GM21515 (cell line): ENCODE data around the gene CD27.
"Not testable (repeated sequence)": the region's sequence is repeated elsewhere in the genome, so short reads cannot be mapped to it uniquely, and the experiment has no call there.

Source experiments
- ATAC-seq: cut with Tn5 transposase; IDR thresholded peaks from one replicate; pipeline ENCODE4 v1.9.1; 2021; ENCODE audit not compliant: unreplicated experiment

The CD27 gene

DNA sequence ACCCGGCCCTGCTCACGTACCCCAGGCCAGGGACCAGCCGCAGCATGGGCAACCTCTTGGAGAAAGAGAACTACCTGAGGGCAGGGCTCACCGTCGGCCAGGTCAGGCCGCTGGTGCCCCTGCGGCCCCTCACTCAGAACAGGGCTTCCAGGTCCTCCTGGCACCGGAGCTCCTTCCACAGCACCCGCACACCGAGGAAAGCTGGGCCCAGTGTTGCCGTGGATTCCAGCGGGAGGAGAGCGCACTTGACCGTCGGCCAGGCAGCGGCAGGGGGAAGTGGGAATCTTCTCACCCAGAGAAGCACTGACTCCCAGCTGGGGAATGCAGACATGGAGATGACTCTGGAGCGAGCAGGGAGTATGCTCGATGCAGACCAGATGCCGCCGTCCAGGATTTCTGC lies 33.7 kb downstream of the CD27 start:
- ATAC-seq, result no peak

DNA sequence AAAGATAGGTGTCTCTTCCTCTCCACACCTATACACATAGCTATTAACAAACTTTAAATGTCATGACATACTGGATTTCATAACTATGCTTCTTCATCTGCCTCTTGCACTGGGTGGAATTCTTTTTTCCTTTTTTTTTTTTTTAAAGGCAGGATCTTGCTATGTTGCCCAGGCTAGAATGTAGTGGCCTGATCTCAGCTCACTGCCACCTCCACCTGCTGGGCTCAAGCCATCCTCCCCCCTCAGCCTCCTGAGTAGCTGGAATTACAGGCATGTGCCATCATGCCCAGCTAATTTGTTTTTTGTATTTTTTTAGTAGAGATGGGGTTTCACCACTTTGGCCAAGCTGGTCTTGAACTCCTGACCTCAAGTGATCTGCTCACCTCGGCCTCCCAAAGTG lies 43.5 kb downstream of the CD27 start:
- ATAC-seq, result no peak

DNA sequence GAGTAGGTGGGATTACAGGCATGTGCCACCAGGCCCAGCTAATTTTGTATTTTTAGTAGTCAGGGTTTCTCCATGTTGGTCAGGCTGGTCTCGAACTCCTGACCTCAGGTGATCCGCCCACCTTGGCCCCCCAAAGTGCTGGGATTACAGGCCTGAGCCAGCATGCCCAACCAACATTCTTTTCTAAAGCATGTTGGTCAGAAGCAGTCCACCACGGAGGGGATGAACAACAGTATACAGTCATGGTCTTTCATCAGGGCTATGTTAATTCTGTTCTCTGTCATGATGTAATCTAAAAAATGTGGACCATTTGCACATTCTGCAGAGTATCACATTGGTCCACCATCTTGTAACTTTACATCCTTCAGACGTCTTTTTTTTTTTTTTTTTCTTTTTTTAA lies 44.7 kb downstream of the CD27 start:
- ATAC-seq, result no peak

DNA sequence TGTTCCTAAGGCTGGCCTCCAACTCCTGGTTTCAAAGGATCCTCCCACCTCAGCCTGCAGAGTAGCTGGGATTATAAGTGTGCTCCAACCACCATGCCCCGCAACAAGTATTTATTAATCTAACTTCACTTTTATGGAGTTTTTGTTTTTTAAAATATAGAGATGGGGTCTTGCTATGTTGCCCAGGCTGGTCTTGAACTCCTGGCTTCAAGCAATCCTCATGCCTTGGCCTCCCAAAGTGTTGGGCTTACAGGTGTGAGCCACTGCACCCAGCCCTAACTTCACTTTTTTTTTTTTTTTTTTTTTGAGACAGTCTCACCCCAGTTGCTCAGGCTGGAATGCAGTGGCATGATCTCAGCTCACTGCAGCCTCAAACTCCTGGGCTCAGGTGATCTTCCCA lies 45.9 kb downstream of the CD27 start:
- ATAC-seq, result not testable (repeated sequence)

DNA sequence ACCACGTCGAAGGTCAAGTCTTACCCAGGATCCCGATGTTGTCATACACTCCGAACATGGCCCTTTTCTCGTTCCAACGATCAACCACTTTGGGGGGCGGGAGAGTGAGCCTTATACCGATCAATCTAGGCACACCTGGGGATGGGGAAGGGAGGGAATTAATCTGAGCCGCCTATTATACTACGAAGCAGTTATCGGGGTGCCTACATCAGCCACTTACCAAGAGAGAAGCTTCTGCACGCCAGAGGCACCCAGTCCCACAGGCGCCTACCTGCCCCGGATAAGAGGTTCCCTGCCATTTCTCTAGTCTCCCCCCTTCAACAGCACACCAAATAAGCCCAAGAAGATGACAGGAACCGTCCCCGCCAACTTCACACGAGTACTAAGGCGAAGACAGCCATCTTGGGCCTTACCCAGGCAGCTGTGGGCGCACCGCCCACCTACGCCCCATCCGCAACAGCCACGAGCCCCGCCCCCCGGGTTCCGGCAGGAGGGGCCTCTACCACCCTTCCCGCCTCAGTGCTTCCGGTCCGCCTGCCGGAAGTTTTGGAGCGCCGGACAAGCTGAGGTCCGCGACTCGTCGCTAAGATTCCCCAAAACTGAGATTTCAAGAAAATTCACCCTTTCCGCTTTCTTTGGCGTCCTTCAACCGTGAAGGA lies 48.2 kb downstream of the CD27 start, which contains the start of gene MRPL51:
Gene MRPL51, minus strand, starts transcription at position 425 of the 659 bp plus-strand sequence. Its CDS starts 126 bp downstream, at position 299.
- ATAC-seq, result peak; percentile 67

DNA sequence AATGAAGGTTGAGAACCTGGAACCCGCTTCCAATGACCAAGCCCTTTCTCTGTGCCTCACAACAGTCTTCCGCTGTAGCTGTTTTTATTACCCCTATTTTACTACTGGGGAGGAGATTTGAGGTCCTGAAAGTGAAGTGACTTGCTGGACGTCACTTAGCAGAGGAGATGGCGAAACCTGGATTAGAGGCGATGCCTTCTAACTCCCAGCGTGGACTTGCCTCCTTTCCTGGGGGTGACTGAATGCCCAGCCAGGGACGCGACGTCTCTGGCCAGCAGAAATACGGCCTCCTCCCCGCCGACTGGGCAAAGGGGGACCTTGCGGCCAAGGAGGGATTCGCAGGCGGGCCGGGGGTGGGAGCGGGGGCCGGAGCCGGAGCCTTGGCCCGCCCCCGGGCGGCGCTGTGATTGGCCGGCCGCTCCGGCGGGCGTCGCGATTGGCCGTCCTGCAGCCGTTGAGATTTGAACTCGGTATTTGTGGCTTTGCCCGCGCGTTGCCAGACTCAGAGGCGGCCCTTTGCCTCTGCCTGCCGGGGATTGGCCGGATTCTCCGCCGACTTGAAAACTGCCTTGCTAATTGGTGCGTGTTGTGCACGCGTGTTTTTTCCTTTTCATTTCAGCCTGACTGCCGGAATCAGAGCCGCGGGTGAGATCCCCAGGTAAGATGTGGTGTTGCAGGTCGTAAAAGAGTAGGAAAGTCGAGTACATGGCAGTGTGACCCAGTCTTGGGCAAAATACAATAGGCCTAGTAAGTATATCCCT lies 48.9 kb downstream of the CD27 start, which contains the start of gene NCAPD2:
Gene NCAPD2, plus strand, starts transcription at position 606 of the 761 bp plus-strand sequence. CDS start 997 bp downstream, outside the sequence.
- ATAC-seq, result peak; percentile 83

DNA sequence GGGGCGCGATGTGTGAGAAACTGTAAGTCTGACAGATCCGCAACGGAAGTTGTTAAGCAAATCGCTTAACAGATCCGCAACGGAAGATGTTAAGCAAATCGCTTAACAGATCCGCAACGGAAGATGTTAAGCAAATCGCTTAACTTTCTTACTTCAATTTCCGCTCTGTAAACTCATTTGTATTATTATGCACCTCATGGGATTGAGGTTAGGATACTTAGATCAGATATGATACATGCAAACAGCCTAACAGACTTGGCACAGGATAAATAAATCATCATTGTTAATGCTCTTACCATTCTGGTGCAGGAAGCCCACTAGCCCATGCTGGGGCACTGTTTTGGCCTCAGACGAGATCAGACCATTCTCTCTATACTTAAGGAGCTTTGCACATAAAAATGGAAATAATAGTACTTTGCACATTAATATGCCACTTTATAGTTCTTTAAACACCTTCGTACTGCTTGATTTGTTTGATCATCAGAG lies 49.5 kb downstream of the CD27 start:
- no peak for ATAC-seq

DNA sequence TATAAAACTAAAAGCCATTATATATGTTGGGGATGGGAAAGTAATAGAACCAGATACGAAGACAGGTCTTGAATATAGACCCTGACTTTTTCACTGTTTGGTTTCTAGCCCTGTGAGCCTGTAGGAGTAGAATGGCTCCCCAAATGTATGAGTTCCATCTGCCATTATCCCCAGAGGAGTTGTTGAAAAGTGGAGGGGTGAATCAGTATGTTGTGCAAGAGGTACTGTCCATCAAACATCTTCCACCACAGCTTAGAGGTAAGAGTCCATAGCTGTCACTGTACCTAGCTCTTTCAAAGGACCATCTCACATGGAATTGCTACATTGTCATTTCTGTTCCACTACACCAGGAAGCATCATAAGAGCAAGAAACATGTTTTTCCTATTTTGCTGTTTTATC lies 50.2 kb downstream of the CD27 start:
- ATAC-seq, result no peak

DNA sequence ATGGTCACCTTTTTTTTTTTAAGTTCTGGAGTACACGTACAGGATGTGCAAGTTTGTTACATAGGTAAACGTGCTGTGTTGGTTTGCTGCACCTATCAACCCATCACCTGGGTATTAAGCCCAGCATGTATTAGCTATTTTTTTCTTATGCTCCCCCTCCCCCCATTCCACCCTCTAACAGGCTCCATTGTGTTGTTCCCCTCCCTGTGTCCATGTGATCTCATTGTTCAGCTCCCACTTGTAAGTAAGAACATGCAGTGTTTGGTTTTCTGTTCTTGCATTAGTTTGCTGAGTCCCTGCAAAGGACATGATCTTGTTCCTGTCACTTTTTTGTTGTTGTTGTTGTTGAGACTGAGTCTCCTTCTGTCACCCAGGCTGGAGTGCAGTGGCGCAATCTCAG lies 52.5 kb downstream of the CD27 start:
- ATAC-seq, result not testable (repeated sequence)

DNA sequence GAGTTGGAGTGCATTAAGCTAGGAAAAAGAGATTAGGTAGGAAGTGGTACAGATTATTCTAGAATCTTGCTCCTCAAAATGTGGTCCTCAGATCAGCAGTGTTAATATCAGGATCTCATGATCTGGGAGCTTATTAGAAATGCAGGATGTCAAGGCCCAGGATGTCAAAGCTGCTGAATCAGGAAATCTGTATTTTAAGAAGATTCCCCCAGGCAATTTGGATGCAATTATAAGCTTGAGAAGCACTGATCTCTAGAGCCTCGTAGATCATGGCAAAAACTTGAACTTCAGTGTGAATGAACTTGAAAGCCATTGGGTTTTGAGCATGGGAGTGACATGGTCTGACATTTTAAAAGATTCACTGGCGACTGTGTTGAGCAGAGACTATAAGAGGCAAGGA lies 55.7 kb downstream of the CD27 start:
- no peak for ATAC-seq
